Right lobe of liver (tissue), 6 donors: Measurements from ENCODE around the gene ADAR. TPM values are rescaled to one million over a fixed set of nuclear protein-coding genes. Genes with fewer than 3 reads are reported as not detected.
A peak's percentile ranks its signal among the peaks of the same experiment; 100 is the strongest.

ENCODE experiments used
- ATAC-seq, 4 donors: fragments of 200-7000 bp; cut with Tn5 transposase; one replicate each; pipeline ENCODE4 v1.9.1; 2020; ENCODE audit warnings: mild to moderate bottlenecking in 4 of 4, moderate library complexity in 4 of 4
- DNase-seq, 3 donors: peaks; one replicate each; pipeline ENCODE4 v3.0.0-alpha.2; 2020
- H3K27ac ChIP-seq, 3 donors: fragments of 200-600 bp; one replicate each; pipeline ENCODE4 v1.8.0; 2022
- H3K27me3 ChIP-seq, 2 donors: fragments of 200-600 bp; one replicate each; pipeline ENCODE4 v1.8.0; 2022
- H3K36me3 ChIP-seq, 4 donors: fragments of 200-600 bp; sonication (generic) in 1 of 4; one replicate each; pipeline versions ENCODE4 v1.5.1 to v1.8.0; 2017 to 2022; ENCODE audit warnings: control low read depth in 1 of 4
- H3K4me1 ChIP-seq, 4 donors: fragments of 200-600 bp; sonication (generic) in 1 of 4; one replicate each; pipeline versions ENCODE4 v1.5.1 to v1.8.0; 2017 to 2022; ENCODE audit warnings: control low read depth in 1 of 4
- H3K4me3 ChIP-seq, 3 donors: fragments of 200-600 bp; one replicate each; pipeline ENCODE4 v1.8.0; 2022
- H3K9me3 ChIP-seq, 4 donors: fragments of 200-600 bp; sonication (generic) in 1 of 4; one replicate each; pipeline versions ENCODE4 v1.5.1 to v1.8.0; 2017 to 2022; ENCODE audit warnings: control low read depth in 1 of 4
- POLR2A ChIP-seq: fragments of 450-650 bp; IDR thresholded peaks from one replicate; pipeline ENCODE4 v1.6.1; 2017; ENCODE audit warnings: antibody characterized with exemption, mild to moderate bottlenecking
- WGBS: methylation state at CpG from one replicate; pipeline ENCODE4 v1.1.6; 2018; ENCODE audit warnings: low coverage, low lambda C conversion rate; ENCODE audit not compliant: insufficient coverage; ENCODE audit errors: missing lambda C conversion rate; 5-methylcytosine and 5-hydroxymethylcytosine counted together
- intact Hi-C, 2 donors: fragments of 100-400 bp; cut with DNase I; formaldehyde crosslinking; loops; one replicate each; pipeline versions ENCODE4 v1.11.2 to v1.14.1; 2022
- total RNA-seq, 6 experiments: library from RNA; depleted of rRNA in 2 of 6; stranded (reverse); fragments of >200 nt in 2 of 6; fragmentation: NEBNext Ultra II Directional in 3 of 6; extraction: Animal tissue kit (Norgen Biotek cat#: 25700) in 3 of 6; gene quantifications; one replicate each; pipeline versions ENCODE4 v1.1.0 to v1.2.4, GENCODE V29; 2016 to 2023
- TF ChIP-seq, protein P1 (sequence below), 4 donors: fragments of 200-600 bp in 3 of 4; fragments of 450-650 bp in 1 of 4; IDR thresholded peaks; one replicate each; pipeline versions ENCODE4 v1.5.1 to v1.8.0; 2016 to 2022; ENCODE audit warnings: antibody characterized with exemption in 4 of 4, mild to moderate bottlenecking in 2 of 4
- donor health status: DM: no; HTN: yes; CAD: no.
- donor health status: DM: no; HTN: no; CAD: no.
- donor health status: DM: no; HTN: no; CAD: no.
- donor health status: DM: no; HTN: yes; CAD: no.
- donor health status: DM: no; HTN: yes; CAD: no.

The ADAR gene
- total RNA-seq, 6 experiments from 2014 or later: 69.9 to 105 (median 78.7) TPM

DNA sequence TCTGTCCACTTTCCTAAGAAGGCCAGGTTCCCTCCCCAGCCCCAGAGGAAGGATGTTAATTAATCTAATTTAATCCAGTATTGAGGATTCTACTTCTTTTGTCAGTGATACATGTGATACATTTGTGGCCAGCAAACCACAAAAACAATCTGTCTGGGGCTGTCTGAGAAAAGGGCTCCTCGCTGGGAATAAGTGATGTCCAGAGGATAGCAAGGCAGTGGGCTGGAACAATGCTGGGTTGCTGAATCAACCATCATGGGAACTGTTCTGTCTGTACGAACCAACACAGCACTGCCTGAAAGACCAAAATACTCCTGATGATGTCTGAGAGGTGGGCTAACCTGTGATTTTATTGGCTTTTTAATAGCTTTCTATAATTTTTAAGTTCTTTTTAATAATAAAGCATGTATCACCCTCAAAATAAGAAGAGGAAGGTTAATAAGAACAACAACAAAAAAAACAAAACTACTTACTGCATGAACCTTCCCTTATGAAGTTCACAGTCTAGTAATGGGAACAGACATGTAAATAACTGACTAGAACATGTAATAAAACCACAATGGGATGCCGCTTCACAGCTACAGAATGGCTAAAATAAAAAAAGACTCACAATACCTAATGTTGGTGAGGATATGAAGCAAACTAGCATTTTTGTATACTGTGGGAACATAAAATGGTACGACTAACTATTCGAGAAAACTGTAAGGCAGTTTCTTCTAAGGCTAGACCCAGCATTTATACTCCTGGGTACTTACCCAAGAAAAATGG is 11.4 kb upstream of the ADAR start:
- H3K9me3 ChIP-seq: no peaks in the 10 kb centered on the region
- peaks cover 0 to 1% (median 0%) of the 10 kb centered on the region in 4 donors for H3K36me3 ChIP-seq
- intact Hi-C loops: no loop called here

DNA sequence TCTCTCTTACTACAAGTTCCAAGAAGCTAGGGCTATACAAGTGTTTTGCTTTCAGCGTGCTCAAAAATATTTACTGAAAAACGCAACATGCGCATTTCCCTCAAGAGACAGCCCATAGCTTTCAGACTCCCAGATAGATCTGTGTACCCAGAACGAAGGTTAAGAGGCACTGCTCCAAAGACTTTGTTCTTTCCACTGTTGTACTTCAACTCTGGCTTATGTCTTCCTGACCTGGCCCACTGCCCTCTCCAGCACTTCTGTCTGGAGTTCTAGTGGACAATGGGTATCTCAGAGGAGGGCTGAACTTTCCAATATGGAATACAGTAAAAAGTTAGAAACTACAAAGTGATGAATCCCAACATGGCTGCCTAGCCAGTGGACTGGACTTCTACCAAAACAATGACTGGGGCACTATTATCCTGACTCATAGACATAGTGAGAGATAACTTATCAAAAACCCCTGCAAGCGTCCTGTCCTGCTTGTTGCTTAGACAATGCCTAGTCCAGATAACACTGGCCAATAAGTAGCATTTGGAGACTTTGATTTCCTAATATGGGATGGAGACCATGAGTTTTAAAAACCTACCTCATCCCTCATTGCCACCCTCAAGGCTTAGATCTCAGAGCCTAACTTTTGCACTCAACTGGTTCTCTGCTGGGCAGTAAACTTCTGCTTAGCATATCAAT is 8.8 kb upstream of the ADAR start:
- H3K9me3 ChIP-seq: no peaks in the 10 kb centered on the region
- peak in 2 of 3 donors; percentile 70 to 71 for DNase-seq
- peak overlapping the region in 1 of 3 donors; percentile 71 for H3K27ac ChIP-seq
- H3K36me3 ChIP-seq: no peaks in the 10 kb centered on the region
- peak overlapping the region in 1 of 3 donors; percentile 24 for H3K4me3 ChIP-seq
- no peaks in the 10 kb centered on the region for H3K27me3 ChIP-seq
- intact Hi-C loops: no loop called here
- ATAC-seq: peak; percentile 28 to 94 (median 74)
- TF ChIP-seq, protein P1, sequence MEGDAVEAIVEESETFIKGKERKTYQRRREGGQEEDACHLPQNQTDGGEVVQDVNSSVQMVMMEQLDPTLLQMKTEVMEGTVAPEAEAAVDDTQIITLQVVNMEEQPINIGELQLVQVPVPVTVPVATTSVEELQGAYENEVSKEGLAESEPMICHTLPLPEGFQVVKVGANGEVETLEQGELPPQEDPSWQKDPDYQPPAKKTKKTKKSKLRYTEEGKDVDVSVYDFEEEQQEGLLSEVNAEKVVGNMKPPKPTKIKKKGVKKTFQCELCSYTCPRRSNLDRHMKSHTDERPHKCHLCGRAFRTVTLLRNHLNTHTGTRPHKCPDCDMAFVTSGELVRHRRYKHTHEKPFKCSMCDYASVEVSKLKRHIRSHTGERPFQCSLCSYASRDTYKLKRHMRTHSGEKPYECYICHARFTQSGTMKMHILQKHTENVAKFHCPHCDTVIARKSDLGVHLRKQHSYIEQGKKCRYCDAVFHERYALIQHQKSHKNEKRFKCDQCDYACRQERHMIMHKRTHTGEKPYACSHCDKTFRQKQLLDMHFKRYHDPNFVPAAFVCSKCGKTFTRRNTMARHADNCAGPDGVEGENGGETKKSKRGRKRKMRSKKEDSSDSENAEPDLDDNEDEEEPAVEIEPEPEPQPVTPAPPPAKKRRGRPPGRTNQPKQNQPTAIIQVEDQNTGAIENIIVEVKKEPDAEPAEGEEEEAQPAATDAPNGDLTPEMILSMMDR (IDR thresholded peaks at IDR 0.05): no peak
- no peak for TF ChIP-seq POLR2A
- peaks cover 0 to 18% (median 5%) of the 10 kb centered on the region in 4 donors for H3K4me1 ChIP-seq
- 52% methylated on average over 5 of the region's 5 CpGs for WGBS

More for the DNA sequence above, 11.4 kb upstream of the ADAR start:
- ATAC-seq: no peak
- Histone ChIP-seq H3K4me1 (peaks cover 0 to 18% (median 5%) of the 10 kb centered on the region in 4 donors), H3K4me3 (no peak overlapping the region), H3K27ac (no peak overlapping the region), H3K27me3 (no peaks in the 10 kb centered on the region)
- 86% methylated on average over 5 of the region's 5 CpGs for WGBS
- no peak for TF ChIP-seq POLR2A
- TF ChIP-seq, protein P1 (IDR thresholded peaks at IDR 0.05): no peak
- no peak for DNase-seq

DNA sequence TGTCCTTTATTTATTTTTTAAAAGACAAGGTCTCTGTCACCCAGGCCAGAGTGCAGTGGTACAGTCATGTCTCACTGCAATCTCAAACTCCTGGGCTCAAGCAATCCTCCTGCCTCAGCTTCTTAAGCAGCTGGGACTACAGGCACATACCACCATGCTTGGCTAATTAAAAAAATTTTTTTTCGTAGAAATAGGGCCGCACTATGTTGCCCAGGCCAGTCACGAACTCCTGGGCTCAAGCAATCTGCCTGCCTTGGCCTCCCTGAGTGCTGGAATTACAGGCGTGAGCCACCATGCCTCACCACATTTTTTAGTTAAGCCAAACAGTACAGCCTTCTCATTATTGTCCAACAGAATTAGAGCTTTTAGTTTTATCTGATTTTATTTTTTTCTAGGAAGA is 7.4 kb upstream of the ADAR start:
- no peaks in the 10 kb centered on the region for H3K27me3 ChIP-seq
- DNase-seq: no peak
- intact Hi-C loops: no loop called here
- 97% methylated on average over 4 of the region's 4 CpGs for WGBS
- H3K4me1 ChIP-seq: peaks cover 0 to 18% (median 5%) of the 10 kb centered on the region in 4 donors
- no peak overlapping the region for H3K27ac ChIP-seq
- TF ChIP-seq, protein P1 (IDR thresholded peaks at IDR 0.05): no peak
- TF ChIP-seq POLR2A: no peak
- H3K36me3 ChIP-seq: no peaks in the 10 kb centered on the region
- no peaks in the 10 kb centered on the region for H3K9me3 ChIP-seq
- no peak for ATAC-seq
- no peak overlapping the region for H3K4me3 ChIP-seq

DNA sequence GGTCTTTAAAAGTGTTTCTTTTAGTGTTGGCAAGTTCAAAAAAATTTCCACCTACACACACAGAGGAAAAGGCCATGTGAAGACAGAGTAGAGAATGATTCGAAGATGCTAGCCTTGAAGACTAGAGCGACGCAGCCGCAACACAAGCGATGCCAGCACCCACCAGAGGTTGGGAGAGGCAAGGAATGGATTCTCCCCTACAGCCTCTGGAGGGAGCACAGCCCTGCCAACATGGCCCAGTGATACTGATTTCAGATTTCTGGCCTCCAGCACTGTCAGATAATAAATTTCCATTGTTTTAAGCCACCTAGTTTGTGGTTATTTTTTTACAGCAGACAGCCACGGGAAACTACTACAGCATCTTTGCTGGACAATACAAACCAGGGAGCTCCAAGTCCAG is 6.9 kb upstream of the ADAR start:
- no peak for TF ChIP-seq POLR2A
- TF ChIP-seq, protein P1 (IDR thresholded peaks at IDR 0.05): no peak

More for the DNA sequence above, 6.9 kb upstream of the ADAR start:
- Histone ChIP-seq H3K27ac (no peak overlapping the region), H3K27me3 (no peaks in the 10 kb centered on the region), H3K9me3 (no peaks in the 10 kb centered on the region), H3K4me3 (no peak overlapping the region), H3K36me3 (no peaks in the 10 kb centered on the region), H3K4me1 (peaks cover 0 to 19% (median 5%) of the 10 kb centered on the region in 4 donors)
- 88% methylated on average over 6 of the region's 6 CpGs for WGBS
- DNase-seq (no peak), ATAC-seq (no peak)
- intact Hi-C loops: no loop called here
